Stimulated activated CD4-positive, alpha-beta T cell treated with anti-CD3 and anti-CD28 coated beads, Interleukin-1b, Interleukin-23, amount 100 ng/mL, for 4 hours (primary cell): ENCODE data around the gene SOX2.

Experiments
- DNase-seq, 2 donors: peaks; one replicate each; pipeline ENCODE4 v3.0.0-alpha.2; 2020; ENCODE audit warnings: low read depth in 2 of 2

SOX2 gene

DNA sequence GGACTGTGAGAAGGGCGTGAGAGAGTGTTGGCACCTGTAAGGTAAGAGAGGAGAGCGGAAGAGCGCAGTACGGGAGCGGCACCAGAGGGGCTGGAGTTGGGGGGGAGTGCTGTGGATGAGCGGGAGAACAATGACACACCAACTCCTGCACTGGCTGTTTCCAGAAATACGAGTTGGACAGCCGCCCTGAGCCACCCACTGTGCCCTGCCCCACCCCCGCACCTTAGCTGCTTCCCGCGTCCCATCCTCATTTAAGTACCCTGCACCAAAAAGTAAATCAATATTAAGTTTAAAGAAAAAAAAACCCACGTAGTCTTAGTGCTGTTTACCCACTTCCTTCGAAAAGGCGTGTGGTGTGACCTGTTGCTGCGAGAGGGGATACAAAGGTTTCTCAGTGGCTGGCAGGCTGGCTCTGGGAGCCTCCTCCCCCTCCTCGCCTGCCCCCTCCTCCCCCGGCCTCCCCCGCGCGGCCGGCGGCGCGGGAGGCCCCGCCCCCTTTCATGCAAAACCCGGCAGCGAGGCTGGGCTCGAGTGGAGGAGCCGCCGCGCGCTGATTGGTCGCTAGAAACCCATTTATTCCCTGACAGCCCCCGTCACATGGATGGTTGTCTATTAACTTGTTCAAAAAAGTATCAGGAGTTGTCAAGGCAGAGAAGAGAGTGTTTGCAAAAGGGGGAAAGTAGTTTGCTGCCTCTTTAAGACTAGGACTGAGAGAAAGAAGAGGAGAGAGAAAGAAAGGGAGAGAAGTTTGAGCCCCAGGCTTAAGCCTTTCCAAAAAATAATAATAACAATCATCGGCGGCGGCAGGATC, at the start of gene SOX2:
SOX2 (plus strand) TSS at position 601 of the 811 bp plus-strand sequence. CDS start 436 bp downstream, outside the sequence.
- DNase-seq, result peak in 1 of 2 donors; percentile 21

DNA sequence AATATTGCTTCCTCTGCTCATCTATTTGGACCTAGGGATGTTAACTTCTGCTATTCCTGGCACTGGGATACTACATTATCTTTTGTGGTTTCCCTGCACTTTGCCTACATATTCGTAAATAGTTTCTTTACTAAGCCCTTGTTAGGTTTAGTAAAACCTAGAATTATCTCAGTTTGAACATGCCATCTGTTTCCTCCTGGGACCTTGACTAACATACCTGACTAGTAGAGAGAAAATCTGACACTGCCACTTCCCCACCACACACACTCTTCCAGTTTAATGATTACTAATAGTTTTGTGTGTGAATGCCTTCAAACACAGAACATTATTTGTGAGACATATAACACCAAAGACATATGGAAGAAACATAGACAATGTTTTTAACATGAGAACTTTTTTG, 28.2 kb upstream of the SOX2 start:
- DNase-seq, result no peak

DNA sequence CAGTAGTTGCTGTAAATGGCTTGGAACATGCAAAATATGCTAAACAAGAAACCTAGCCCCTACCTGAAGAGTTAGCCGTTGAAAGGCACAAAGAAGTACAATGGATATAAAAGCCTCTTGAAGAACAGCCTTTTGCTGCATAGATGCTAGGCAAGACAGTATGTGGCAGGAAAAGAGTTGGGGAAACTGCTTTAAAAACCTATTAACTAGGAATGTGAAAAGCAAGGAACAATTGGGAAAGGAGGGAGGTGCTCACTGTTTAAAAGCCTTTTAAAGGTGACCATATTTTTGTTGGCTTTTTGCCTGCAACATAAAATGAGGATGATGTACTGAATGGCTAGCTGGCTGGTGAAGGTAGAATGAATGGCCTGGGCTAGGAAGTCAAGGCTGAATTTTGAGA, 24.5 kb upstream of the SOX2 start:
- DNase-seq, result no peak

DNA sequence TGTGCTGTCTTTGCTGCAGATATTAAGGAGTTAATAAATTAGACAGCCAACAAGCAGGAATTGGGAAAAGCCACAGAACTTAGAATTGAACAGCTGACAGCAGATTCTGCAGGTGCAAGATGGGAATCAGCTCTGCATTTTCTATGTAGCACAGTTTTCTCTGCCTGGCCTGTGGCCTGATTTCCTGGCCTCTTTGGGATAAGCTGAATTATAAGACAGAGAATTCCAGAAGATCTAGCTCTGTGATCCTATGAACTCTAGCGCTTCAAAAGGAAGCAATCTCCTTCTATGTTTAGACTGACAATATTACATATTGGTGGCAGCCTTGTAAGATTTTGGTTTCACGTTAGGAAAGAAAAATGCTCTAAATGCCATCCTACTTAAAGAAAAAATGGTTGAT, 24.0 kb upstream of the SOX2 start:
- DNase-seq, result no peak

DNA sequence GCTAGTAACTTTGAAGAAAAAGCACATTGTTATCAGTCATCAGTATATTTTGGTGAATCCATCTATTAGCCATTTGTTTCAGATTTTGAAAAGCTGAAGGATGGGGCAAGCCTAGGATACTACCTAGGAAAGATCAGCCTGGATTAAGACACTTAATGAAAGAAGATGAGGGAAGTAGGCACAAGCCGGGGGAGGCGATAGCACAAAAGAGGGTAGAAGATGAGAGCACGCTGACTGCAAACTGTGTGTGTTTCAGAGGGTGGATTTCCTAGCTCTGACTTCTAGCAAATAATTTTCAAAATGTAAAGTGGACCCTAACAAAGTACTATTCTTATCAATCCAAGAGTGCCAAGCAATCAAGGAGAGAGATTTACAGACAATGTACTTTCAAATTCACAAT, 22.2 kb upstream of the SOX2 start:
- no peak for DNase-seq

DNA sequence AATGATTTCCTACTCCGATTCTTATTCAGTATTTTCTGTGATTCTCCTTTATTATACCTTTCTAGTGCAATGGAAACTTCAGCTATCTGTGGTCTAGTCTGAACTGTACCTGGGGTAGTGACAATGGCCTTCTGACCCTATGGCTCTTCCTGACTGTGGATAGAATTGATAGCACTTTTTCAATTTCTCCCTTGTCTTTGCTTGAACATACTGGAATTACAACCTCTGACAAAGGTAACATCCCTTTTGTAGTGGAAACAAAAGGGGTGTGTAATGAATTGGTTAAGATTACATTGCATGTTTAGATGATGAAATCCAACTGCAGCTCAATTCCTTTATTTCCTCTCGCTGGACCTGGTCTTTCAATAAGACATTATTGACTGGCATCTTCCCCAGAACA, 21.0 kb upstream of the SOX2 start:
- DNase-seq, result no peak

DNA sequence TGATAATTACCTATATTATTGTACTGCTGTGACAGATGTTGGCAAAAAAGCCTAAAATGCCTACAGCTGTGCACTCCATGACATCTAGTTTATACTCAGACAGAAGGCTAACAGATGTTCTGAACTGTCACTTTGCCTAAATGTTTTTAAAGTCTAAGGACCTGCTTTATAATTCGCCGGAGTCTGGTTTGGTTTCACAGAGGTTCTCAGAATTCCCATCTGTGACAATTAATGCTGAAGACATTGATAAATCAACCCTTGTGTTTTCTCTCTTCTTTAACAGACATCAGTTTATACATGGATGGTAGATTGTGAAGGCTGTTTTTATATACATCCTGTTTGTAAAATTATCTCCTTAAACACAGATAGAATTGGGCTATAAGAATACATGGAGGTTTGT, 19.8 kb upstream of the SOX2 start:
- no peak for DNase-seq

DNA sequence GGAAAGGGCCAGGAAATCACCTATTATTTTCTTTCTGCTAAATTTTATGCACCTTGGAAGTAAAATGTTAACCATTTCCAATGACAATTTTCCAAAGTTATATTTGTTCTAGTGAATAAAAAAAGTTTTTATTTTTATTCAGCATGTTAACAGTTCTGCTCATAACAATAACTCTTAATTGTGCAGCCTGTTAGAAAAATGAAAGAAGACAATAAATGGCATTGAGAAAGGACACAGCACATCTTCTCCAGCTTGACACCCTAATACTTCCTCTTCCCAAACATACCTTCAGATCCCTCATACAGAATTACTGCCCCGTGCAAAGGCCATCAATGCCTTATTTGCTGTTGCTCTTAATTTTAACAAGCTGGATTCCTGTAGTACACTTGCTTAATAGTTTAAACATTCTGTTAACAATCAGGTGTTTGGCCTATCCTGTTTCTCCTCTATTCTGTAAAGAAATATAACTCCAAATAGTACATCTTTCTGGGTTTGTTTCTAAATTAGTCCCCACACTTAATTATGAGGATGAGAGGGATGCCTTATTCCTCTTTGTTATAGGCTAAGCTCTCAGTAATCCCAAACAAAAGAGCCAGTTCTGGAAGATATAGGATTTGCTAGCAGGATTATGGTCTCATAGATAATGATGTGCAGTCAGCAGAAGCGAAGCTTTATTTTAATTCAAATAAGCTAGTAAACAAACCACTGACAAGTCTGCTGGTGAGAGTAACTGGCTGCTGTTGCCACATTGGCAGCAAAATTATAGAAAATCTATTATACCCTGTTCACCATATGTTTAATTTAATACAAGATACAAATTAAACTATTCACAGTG, 19.2 kb upstream of the SOX2 start:
- no peak for DNase-seq

DNA sequence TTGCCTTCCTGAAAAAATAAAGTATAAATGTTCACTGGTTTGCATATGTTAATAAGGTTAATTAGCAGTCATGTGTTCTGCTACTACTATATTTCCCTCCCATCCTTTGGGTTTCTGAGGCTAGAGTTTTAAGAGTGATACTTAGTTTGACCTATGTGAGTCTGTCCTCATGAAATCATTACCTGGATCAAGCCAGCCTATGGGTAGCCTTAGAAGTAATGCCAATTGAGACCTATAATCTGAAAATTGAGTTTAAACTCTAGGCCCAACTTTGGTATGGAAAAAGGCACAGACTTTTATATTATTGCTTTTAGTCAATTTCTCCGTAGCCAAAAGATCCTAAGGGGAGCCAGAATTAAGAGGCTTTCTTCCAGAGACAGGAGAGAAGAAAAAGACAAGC, 18.4 kb upstream of the SOX2 start:
- DNase-seq, result no peak

DNA sequence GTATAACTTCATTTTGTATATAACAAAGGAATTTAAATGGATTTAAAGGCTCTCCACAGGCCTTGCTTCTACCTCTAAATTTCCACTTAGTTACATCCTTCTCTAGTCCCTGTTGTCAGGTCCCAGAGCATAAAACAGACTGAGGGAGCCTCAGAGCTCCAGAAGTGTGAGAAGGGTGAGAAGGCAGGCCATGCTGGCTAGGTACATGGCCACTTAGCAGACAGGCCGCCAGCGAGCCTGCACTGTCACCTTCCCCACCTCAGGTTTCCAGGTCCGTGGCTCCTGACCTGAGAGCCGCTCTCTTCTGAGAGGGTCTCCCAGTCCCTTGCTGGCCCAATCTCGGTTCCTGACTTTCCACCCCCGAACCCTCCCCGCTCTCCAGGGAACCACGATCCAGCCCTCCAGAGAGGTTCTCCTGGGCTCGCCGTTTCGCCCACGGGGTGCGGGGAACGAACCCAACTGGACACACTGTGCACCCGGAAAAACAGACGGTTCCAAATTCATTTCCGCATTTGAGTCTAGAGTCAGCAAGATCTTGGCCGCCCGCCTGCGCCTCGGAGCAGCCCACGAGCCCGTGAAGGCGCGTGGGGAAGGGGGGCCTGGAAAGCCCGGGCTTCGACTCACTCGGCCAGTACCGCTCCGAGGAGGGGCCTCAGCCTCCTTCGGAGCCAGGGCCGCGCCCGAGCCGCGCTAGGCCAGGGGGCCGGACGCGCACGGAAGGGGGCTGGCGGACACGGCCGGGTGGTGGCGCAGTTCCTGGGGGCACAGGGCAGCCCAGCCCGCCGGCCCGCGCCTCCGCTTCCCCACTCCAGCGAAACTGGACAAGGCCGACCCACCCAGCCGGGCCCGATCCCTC, 16.7 kb upstream of the SOX2 start:
- no peak for DNase-seq

DNA sequence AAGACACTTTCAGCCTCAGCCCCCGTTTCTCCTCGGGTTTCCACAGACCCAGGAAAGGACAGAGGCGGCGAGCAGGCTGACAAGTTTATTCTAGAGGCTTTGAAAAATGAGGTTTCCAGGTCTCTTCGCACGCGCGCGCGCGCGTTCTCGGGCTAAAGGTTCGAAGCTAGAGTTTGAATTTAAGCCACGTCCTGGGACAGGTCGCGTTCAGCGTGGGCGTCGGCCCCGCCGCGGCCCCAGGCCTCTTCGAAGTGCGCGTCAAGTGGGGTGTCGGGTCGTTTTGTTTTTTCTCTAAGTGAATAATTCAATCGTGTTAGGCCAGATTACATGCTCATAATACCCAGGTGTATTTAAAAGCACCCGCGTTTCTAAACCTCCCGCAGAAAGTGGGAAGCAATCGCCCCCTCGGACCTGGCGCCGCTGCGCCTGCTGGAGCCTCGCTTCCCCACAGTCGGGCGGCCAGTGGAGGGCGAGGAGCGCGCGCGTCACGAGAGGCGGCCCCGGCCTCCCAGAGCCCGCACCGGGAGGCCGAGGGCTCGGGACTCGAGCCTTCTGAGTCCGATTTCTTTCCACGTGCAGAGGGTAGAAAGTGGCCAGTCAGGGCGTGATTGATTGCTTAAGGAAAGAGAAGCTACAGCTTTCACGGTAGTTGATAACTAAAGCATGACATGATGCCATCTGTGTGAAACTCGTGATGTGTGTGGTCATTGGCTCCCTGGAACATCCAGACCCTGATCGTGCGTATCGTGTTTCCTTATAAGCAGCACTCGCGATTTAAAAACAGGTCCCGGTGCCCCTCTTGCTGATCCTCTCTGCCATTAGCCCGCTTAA, 15.8 kb upstream of the SOX2 start:
- no peak for DNase-seq

DNA sequence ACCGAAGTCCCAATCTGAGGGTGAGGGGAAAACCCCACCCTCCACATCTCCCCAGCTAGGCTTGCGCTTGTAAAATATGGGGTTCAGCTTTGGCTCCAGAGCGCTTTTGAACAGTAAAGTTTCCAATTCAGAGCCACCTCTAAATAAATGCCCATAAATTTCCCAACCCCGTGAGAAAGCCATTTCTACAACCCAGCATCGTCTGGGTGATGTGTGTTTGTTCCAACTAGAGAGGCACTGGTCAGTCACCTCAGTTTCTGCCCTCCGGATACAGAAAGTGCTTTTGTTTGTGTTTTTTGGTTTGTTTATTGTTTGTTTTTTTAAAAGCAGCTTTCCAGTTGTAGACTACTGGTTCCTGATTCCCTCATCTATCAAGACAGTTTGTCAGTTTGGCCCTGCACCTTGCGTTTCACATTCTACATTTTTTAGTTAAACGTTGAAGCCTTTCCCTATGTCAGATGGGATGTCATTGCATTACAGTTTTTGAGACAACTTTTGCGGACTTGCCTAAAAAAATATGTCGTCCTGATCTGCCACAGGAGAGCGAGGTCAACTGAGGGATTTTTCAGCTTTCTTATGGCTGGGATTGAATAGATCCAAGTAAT, 15.0 kb upstream of the SOX2 start:
- no peak for DNase-seq

DNA sequence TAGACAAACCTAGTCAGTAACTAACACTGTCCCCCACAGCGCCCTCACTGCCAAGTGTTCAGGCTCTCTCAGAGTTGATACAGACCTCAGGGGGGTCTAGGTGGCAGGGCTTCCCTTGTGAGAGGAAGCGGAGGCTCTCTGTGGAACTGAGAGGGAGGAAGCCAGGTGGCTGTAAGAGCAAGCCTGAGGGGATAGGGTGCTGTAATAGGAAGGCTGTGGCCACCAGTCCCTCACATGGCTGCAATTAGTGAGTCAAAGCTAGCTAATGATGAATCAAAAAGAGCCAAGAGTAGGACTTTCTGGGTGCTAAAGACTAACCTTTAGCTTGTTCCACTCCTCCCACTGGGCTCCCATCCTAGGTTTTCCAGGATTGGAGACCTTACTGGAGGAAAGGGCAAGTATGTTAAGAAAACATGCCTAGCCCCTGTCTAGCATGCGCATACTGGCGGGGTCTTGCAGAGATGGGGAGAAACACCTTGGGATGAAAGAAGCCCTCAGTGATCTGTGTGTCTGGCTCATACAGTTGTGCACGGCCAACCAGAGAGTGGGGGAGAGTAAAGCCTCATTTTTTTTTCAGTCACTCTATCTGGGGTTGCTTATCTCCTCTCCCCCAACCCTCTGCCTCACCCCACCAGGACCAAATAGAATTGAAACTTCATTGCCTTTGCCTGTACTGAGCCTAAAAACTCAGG, 13.3 kb upstream of the SOX2 start:
- no peak for DNase-seq

DNA sequence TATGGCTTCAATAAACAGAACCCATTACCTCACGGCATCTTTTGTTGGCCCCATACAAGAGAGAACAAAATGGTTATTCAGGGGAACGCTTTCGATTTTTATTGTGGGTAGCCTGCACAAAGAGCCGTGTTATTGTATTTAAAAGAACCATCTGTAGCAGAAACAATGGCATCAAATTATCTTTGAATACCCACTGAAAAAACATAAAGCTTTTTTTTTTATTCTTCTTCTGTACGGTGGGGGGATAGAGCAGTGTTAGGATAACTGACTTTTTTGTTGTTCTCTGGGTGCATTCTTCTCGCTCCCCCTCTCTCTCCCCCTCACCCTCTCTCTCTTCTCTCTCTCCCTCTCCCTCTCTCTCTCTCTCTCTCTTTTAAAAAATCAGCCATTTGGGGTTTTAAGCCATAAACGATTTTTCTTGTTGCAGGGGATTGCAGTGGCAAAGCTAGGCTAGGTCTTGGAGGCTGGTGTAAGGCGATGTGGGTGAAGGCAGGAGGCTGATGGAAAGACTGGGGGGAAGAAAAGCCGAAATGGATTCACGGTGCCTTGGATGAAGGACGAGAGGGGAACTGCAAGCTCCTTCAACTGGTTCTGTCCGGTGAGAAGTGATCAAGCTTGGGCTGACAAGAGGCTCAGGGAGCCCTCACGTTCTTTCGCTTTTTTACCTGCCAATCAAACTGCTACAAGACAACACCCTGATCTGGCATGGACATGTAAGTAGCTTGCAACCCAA, 12.4 kb upstream of the SOX2 start:
- DNase-seq, result no peak

DNA sequence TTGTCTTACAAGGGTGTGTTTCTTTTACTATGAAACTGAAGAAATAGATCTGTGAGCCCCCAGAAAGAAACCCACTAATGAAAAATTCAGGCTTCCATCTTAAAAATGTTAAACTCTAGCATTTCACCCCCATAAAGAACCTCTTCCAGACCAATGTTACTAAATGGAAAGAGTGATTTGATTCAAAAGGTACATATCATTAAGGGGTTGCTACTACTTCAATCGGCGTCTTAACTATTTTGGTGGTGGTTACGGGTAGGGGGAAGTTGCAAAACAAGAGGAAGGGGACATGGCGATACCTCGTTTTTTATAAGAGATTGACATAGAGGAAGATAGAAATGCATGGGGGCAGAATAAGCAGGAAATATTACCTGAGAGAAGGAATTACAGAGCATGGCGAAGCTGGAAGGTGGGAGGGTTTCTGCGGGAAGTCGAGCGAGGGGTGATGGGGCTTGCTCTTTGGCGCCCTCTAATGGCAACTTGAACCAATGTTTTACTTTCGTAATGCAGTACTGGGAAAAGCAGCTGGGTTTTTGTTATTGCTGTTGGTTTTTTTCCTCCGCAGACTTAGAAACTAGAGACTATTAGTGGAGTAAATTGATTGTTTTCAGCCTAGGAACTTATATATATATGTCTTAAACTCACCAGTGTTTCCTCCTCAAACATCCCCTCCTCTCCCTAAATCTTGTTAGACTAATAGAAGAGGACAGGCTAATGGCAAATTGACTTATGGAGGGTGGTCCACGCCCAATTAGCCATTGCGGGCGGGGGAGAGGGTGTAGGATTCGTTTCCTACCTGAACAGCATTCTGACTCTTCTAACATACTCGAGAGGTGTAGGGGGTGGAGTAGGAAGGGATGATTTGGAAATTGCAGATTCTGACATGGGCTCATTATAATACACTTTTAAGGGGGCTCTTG, 11.3 kb upstream of the SOX2 start:
- no peak for DNase-seq

DNA sequence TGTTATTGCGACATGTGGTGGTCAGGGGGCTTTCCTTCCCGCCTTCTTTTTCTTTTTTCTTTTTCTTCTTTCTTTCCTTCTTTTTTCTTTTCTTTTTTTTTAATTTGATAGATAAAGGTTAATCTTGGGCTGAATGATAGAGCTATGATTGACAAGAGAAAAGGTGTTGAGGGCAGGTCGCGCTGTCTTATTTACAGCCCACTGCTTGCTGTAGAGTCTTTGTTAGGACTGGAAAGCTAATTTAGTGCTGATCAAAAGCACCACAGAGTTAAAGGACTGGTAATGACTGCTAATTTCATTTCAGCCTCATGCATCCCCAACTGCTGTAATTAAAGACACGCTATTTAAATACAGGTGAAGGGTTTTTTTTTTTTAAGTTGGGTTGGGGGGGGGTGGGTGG, 10.6 kb upstream of the SOX2 start:
- no peak for DNase-seq

DNA sequence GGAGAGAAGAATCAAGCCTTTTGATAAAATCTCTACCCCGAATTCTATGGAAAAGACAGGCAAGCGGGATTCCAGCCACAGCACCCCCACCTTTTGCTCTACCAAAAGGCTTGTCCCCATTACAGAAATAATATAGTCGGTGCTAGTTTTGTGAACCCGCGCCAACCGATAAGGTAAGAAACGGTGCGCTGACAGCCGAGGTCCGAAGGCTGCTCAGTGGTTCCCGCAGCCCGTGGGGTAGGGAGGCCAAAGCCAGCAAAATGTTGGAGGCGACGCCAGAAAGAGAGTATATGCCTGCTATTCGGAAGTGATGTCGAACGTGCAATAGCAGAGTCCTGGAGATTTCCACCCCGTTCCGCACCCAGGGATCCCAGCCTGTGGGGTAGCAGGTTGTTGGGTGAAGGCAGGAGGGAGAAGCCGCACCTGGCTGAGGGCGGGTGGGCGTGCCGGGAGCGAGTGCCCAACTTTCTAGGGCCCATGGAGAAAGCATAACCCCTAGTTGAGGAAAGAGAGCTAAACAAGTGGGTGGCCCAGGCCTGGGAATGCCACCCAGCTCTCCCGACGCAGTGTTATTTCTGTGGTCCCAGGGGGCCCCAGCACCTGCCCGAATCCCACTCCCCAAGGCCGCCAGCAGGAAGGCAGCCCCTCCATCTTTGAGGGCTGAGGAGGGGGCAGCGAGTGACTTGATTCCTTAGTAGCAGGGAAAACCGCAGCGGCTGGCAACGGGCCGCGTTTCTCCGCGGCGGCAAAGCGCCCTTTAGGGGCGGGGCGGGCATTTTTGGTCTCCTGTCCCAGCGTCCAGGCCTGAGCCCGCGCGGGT, 7.9 kb upstream of the SOX2 start:
- DNase-seq, result no peak
